ENCODE data around the gene CARD8.

CARD8 gene

GRCh38 chr19:48210005-48210404 lies 45.7 kb downstream of the CARD8 start:
- DNase-seq (ENCODE audit: low read depth in 4 of 4, low spot score in 1 of 4) = no peak

GRCh38 chr19:48206397-48207093 lies 49.2 kb downstream of the CARD8 start:
- DNase-seq (ENCODE audit: low read depth in 4 of 4, low spot score in 1 of 4) = no peak

DNA sequence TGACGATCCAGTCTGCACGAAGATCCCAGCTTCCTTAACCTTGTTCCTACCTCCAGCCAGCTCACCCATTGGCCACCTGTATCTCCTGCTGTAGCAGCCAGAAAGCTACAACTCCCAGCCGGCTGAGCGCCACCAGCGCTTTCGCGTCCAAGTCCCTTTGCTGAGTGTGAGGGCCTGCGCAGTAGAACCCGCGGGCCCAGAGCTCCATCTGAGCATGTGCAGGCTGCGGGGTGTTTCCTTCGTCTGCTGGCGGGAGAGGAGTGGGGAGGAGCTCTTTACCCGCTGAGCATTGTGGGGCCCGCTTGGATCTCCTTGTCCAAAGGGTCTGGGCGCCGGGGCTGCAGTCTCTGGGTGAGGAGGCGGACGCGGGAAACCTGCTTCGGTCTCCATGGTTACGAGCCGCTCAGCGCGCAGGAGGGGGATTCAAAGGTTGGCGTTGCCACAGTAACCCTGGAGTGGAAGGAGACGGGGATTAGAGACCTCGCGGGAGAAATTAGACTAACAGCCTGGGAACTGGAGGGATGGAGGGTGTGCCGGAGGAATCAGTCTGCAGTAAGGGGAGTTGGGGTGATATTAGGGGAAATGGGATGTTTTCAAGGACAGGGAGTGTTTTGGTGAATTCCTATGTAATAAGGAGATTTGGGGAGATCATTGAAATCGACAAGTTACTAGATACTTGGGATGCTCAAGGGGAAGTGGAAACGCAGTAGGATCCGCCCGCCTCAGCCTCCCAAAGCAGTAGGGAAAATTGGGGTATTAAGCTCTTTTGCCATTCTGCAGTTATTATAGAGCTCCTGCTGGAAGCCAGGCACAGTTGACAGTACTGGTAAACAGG lies 51.7 kb downstream of the CARD8 start:
- DNase-seq (ENCODE audit: low read depth in 4 of 4, low spot score in 1 of 4) = peak; percentile 73 to 90 (median 84)

DNA sequence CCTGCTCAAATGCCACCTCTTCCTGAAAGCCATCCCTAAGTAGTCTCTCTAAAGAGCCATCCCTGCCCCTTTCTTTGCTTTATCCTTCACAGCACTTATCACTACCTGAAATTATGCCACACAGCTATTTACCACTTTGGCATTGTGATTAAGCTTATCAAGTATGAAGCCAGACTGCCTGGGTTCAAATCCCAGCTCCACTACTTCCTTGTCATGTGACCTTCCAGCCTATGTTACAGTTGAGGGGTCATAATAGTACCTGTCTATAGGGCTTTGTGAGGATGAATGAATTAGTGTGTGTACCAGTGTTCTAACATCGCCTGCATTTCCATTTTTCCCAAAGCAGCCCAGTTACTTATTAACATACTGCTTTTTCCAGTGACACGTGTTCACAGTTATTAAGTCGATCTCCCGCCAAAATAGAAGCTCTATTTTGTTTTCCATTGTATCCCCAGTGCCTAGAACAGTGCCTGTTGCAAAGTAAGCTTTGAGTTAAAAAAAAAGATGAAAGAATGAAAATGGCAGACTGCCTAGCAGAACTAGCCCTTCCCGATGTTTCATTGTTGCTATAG lies 52.4 kb downstream of the CARD8 start:
- DNase-seq (ENCODE audit: low read depth in 4 of 4, low spot score in 1 of 4) = no peak

DNA sequence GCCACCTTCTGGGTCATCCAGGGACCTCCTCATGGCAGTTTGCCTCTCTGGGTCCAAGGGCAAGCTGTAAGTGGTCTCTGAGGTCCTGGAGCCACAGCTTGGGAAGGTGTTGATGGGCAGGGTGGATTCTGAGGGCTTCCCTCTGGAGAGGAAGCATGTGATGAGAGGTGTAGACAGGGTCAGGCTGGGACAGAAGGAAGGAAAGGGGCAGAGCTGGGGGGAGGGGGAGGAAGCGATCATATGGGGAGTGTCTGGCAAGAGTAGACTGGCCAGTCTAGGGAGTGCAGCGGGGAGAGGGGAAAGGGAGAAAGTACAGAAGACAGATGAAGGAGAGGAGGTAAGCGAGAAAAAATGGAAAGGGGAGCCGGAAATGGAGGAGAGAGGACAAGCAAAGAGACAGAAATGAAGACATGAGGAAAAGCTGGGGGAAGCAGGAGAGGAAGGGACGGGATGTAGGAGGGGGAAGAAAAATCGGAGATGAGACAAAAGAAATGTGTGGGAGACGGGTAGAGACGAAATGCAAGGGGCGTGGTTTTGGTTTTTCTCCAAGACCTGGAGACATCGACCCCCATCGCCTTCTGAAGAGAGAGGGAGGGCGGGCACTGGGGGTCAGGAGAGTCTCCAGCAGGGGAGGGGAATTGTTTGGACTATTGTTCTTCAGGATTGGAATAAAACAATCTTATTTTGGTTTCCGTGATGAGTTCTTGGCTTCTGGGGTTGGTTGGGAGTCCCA lies 58.6 kb downstream of the CARD8 start:
- DNase-seq (ENCODE audit: low read depth in 4 of 4, low spot score in 1 of 4) = no peak

GRCh38 chr19:48196321-48196763 lies 59.4 kb downstream of the CARD8 start:
- no peak for DNase-seq (ENCODE audit: low read depth in 4 of 4, low spot score in 1 of 4)

- no peak for DNase-seq (ENCODE audit: low read depth in 4 of 4, low spot score in 1 of 4)
Observed at GRCh38 chr19:48194844-48195830, 60.6 kb downstream of the CARD8 start.

GRCh38 chr19:48194041-48194843 lies 61.5 kb downstream of the CARD8 start:
- peak in 1 of 4 experiments; percentile 21 for DNase-seq (ENCODE audit: low read depth in 4 of 4, low spot score in 1 of 4)

DNA sequence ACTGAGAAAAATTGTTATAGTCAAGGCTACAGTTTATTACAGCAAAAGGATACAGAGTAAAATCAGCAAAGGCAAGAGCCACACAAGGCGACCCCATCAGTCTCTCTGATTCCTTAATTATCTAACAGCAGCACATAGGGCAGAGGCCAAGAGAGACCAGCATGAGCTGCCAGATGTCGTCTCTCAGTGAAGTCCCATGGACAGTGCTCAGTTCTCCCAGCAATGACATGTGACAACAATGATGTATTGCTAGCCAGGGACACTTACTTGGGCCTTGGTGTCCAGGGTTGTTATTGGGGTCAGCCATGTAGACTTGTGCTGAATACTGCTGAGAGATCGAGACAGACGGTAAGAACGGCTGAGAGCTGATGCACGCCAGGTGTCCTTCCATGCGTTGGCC lies 63.0 kb downstream of the CARD8 start:
- DNase-seq (ENCODE audit: low read depth in 4 of 4, low spot score in 1 of 4) = no peak

DNA sequence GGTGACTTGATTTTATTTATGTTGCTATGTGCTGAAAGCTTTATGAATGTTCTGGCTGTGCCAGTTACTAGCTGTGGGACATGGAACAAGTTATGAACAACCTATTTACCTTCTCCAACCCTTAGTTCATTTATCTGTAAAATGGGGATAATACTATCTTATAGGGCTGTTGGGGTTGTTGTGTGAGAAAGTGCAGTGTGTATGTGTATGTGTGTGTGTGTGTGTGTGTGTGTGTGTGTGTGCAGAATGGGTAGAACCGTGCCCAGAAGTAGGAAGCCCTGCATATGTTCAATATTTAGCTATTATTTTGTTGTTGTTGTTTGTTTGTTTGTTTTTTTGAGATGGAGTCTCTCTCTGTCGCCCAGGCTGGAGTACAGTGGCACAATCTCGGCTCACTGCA lies 64.8 kb downstream of the CARD8 start:
- no peak for DNase-seq (ENCODE audit: low read depth in 4 of 4, low spot score in 1 of 4)

GRCh38 chr19:48190288-48190884 lies 65.3 kb downstream of the CARD8 start:
- DNase-seq (ENCODE audit: low read depth in 4 of 4, low spot score in 1 of 4) = no peak

DNA sequence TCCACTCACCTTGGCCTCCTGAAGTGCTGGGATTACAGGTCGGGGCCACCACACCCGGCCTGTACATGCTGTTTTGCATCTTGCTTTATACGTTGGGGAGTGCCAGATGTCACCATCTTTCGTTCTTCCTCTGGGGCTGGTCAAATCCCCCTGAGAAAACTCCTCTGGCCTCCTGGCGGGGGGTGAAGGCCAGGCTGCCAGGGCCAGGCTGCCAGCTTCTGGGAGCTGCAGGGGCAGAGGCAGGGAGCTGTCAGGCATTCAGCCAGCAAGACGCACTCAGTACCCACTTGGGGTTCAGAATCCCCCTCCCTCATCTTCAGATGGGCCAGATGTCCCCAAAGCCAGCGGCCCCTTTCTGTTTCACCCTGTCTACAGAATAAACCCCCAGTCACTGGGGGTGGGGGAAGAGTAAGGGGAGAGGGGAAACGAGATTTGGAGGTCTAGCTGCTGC lies 69.1 kb downstream of the CARD8 start:
- no peak for DNase-seq (ENCODE audit: low read depth in 4 of 4, low spot score in 1 of 4)

DNA sequence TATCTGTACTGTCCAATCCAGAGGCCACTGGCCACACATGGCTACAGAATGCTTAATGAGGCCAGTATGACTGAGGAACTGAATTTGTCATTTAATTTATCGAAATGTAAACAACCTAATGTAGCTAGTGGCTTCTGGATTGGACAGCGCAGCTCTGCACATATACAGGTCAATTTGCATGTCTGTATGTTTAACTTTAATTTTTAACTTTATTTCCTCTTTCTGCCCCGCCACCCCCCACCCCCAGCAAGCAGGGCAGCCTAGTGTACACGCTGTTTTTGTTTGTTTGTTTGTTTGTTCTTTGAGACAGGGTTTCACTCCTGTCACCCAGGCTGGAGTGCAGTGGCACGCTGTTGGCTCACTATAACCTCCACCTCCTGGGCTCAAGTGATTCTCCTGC lies 69.7 kb downstream of the CARD8 start:
- DNase-seq (ENCODE audit: low read depth in 4 of 4, low spot score in 1 of 4) = no peak

DNA sequence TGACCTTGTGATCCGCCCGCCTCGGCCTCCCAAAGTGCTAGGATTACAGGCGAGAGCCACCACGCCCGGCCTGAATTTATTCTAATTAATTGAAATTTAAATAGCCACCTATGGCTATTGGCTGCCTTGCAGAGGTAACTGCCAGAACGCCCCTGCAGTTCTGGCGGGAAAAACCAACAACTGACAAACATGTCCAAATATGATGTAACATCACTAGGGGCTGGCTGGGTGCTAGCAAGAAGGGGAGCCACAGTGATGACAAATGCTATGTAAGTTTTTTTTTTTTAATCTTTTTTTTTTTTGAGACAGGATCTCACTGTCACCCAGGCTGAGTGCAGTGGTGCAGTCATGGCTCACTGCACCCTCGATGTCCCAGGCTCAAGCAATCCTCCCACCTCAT lies 72.4 kb downstream of the CARD8 start:
- no peak for DNase-seq (ENCODE audit: low read depth in 4 of 4, low spot score in 1 of 4)

DNA sequence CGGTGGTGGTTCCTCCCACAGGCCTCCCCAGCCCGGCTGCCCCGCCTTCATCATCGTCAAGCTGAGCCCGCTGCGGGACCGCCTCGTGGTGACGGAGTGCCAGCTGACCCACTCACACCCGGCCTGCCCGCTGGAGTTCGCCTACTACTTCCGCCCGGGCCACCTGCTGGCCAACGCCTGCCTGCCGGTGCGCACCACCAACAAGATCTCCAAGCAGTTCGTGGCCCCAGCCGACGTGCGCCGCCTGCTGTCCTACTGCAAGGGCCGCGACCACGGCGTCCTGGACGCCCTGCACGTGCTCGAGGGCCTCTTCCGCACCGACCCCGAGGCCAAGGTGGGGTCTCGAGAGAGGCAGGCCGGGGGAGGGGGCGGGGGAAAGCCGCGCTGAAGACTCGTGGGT lies 73.3 kb downstream of the CARD8 start:
- DNase-seq (ENCODE audit: low read depth in 4 of 4, low spot score in 1 of 4) = no peak

DNA sequence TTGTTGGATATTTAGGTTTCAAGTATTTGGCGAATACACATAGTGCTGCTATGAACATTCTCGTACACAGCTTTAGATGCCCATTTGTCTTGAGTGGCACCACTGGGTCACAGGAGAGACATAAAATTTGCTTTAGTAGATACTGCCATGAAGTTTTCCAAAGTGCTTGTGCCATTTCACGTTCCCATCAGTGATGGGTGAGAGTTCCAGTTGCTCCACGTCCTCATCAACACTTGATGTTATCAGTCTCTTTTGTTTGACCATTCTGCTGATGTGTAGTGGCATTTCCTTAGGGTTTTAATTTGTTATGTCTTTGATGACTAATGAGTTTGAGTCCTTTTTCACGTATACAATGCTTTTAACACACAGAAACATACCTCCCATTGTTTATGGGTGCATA lies 74.2 kb downstream of the CARD8 start:
- DNase-seq (ENCODE audit: low read depth in 4 of 4, low spot score in 1 of 4) = no peak

GRCh38 chr19:48176226-48176625 lies 79.5 kb downstream of the CARD8 start:
- DNase-seq (ENCODE audit: low read depth in 4 of 4, low spot score in 1 of 4) = no peak

GRCh38 chr19:48175578-48175977 lies 80.1 kb downstream of the CARD8 start:
- no peak for DNase-seq (ENCODE audit: low read depth in 4 of 4, low spot score in 1 of 4)

DNA sequence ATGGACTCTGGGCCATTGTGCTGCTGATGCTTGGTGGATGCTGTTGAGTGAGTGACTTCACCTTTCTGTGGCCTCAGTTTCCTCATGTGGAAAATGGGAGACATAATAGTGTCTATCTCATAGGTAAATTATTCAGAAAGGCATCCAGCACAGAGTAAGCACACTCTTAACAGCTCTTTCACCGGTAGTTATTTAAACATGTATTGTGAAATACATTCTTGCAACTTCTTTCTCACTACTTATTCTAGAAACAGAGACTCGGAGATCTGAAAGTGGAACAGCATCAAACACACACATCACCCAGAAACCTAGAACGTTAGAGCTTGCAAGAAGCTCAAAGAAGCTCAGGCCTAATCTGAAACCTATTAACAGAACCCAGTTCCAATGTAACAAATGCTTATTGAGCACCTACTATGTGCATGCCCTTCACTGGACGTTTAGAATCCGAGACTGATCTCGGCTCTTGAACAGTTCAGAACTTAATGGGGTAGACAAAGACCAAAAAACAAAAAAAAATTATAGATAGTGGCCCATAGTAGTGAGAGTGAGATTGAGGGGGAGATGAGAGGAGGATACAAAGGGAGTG lies 81.2 kb downstream of the CARD8 start:
- DNase-seq (ENCODE audit: low read depth in 4 of 4, low spot score in 1 of 4) = no peak
